ENCODE measurements around the gene FLII.

FLII gene

GRCh38 chr17:18256776-18257175, 1.8 kb downstream of the FLII start:
- Histone ChIP-seq H3K27me3 (ENCODE audit: insufficient read depth, poor library complexity, severe bottlenecking) (no peaks in the 10 kb centered on the region), H3K4me3 (replicated peaks; ENCODE audit: insufficient read depth, low read length) (no peak overlapping the region), H3K27ac (replicated peaks) (no peak overlapping the region)
- no peak for TF ChIP-seq GABPA (IDR thresholded peaks at IDR 0.05; ENCODE audit: low read depth)
- TF ChIP-seq POLR2AphosphoS5 (IDR thresholded peaks at IDR 0.05; ENCODE audit: low read depth), result no peak
- TF ChIP-seq, protein P1, sequence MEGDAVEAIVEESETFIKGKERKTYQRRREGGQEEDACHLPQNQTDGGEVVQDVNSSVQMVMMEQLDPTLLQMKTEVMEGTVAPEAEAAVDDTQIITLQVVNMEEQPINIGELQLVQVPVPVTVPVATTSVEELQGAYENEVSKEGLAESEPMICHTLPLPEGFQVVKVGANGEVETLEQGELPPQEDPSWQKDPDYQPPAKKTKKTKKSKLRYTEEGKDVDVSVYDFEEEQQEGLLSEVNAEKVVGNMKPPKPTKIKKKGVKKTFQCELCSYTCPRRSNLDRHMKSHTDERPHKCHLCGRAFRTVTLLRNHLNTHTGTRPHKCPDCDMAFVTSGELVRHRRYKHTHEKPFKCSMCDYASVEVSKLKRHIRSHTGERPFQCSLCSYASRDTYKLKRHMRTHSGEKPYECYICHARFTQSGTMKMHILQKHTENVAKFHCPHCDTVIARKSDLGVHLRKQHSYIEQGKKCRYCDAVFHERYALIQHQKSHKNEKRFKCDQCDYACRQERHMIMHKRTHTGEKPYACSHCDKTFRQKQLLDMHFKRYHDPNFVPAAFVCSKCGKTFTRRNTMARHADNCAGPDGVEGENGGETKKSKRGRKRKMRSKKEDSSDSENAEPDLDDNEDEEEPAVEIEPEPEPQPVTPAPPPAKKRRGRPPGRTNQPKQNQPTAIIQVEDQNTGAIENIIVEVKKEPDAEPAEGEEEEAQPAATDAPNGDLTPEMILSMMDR (IDR thresholded peaks at IDR 0.05; ENCODE audit: insufficient read depth, low read length), result no peak
- TF ChIP-seq, protein P2, sequence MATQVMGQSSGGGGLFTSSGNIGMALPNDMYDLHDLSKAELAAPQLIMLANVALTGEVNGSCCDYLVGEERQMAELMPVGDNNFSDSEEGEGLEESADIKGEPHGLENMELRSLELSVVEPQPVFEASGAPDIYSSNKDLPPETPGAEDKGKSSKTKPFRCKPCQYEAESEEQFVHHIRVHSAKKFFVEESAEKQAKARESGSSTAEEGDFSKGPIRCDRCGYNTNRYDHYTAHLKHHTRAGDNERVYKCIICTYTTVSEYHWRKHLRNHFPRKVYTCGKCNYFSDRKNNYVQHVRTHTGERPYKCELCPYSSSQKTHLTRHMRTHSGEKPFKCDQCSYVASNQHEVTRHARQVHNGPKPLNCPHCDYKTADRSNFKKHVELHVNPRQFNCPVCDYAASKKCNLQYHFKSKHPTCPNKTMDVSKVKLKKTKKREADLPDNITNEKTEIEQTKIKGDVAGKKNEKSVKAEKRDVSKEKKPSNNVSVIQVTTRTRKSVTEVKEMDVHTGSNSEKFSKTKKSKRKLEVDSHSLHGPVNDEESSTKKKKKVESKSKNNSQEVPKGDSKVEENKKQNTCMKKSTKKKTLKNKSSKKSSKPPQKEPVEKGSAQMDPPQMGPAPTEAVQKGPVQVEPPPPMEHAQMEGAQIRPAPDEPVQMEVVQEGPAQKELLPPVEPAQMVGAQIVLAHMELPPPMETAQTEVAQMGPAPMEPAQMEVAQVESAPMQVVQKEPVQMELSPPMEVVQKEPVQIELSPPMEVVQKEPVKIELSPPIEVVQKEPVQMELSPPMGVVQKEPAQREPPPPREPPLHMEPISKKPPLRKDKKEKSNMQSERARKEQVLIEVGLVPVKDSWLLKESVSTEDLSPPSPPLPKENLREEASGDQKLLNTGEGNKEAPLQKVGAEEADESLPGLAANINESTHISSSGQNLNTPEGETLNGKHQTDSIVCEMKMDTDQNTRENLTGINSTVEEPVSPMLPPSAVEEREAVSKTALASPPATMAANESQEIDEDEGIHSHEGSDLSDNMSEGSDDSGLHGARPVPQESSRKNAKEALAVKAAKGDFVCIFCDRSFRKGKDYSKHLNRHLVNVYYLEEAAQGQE (IDR thresholded peaks at IDR 0.05; ENCODE audit: insufficient replicate concordance, low read depth), result no peak
- no peak for TF ChIP-seq SPI1 (IDR thresholded peaks at IDR 0.05; ENCODE audit: borderline replicate concordance, low read depth)
- DNase-seq (ENCODE audit: low read depth in 1 of 2, low spot score in 1 of 2), result no peak

DNA sequence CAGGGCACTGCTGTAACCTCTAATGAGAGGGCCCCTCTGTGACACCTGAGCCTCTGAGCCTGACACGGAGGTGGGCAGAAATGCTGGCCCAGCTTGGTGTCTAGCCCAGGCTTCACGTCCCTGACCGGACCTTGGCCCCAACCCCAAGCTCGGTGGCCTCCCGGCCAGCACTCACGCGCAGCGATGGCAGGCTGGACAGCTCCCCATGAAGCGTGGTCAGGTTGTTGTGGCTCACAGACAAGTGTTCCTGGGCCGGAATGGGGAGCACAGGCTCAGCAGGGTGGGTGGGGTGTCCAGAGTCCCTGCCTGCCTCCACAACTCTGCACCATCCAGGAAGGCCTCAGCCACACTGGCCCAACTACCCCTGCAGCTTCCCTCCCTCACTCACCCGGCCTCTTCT, 2.2 kb downstream of the FLII start:
- H3K4me3 ChIP-seq (replicated peaks; ENCODE audit: insufficient read depth, low read length), result no peak overlapping the region
- TF ChIP-seq POLR2AphosphoS5 (IDR thresholded peaks at IDR 0.05; ENCODE audit: low read depth), result no peak
- TF ChIP-seq GABPA (IDR thresholded peaks at IDR 0.05; ENCODE audit: low read depth), result no peak
- no peak overlapping the region for H3K27ac ChIP-seq (replicated peaks)

DNA sequence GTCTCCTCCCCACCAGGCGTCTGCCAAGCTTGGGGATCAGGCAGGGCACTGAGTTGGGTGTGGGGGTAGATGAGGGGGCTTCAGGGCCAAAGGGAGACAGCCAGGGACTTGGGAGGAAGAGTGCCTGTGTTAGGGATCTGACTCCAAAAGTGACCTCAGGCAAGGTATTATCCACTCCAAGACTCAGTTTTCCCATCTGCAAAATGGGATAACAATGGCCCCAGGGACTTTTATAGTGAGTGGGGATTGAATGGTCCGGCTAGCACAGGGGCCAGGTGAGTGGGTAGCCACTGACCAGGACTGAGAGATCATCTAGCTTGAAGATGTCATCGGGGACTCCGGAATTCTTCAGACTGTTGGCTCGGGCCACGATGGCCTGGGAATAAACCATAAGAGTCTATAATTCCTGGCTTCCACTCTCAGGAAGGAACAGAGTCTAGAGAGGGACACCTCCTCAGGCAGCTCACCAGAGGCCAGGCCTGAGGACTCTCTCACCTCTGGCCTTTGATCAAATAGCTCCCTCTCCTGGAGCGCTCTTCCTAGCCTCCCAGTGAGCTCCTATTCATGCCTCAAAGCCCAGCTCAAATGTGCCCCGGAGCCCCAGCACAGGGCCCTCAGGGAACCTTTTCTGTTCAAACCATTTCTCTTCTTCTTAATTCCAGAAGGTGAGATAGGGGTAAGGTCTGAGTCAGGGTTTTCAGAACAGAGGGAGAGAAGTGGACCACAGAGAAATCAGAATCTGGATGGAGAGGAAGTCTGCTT, 3.5 kb downstream of the FLII start:
- no peaks in the 10 kb centered on the region for H3K27me3 ChIP-seq (ENCODE audit: insufficient read depth, poor library complexity, severe bottlenecking)
- H3K27ac ChIP-seq (replicated peaks), result no peak overlapping the region
- no peak for DNase-seq (ENCODE audit: low read depth in 1 of 2, low spot score in 1 of 2)
- TF ChIP-seq POLR2AphosphoS5 (IDR thresholded peaks at IDR 0.05; ENCODE audit: low read depth), result no peak
- TF ChIP-seq GABPA (IDR thresholded peaks at IDR 0.05; ENCODE audit: low read depth), result no peak
- TF ChIP-seq, protein P2 (IDR thresholded peaks at IDR 0.05; ENCODE audit: insufficient replicate concordance, low read depth), result no peak
- TF ChIP-seq SPI1 (IDR thresholded peaks at IDR 0.05; ENCODE audit: borderline replicate concordance, low read depth), result no peak
- TF ChIP-seq, protein P1 (IDR thresholded peaks at IDR 0.05; ENCODE audit: insufficient read depth, low read length), result no peak
- no peak overlapping the region for H3K4me3 ChIP-seq (replicated peaks; ENCODE audit: insufficient read depth, low read length)

More for the DNA sequence above, 2.2 kb downstream of the FLII start:
- H3K27me3 ChIP-seq (ENCODE audit: insufficient read depth, poor library complexity, severe bottlenecking), result no peaks in the 10 kb centered on the region
- DNase-seq (ENCODE audit: low read depth in 1 of 2, low spot score in 1 of 2), result no peak

GRCh38 chr17:18253947-18254821, 4.4 kb downstream of the FLII start:
- no peak for TF ChIP-seq SPI1 (IDR thresholded peaks at IDR 0.05; ENCODE audit: borderline replicate concordance, low read depth)
- TF ChIP-seq GABPA (IDR thresholded peaks at IDR 0.05; ENCODE audit: low read depth), result no peak
- TF ChIP-seq, protein P2 (IDR thresholded peaks at IDR 0.05; ENCODE audit: insufficient replicate concordance, low read depth), result no peak
- TF ChIP-seq, protein P1 (IDR thresholded peaks at IDR 0.05; ENCODE audit: insufficient read depth, low read length), result no peak
- no peak for TF ChIP-seq POLR2AphosphoS5 (IDR thresholded peaks at IDR 0.05; ENCODE audit: low read depth)
- H3K27me3 ChIP-seq (ENCODE audit: insufficient read depth, poor library complexity, severe bottlenecking), result no peaks in the 10 kb centered on the region
- DNase-seq (ENCODE audit: low read depth in 1 of 2, low spot score in 1 of 2), result no peak

More at GRCh38 chr17:18253947-18254821, 4.4 kb downstream of the FLII start:
- Histone ChIP-seq H3K4me3 (replicated peaks; ENCODE audit: insufficient read depth, low read length) (no peak overlapping the region), H3K27ac (replicated peaks) (no peak overlapping the region)

All from HL-60 (cell line).